Astrocyte (in vitro differentiated cells and primary cell): ENCODE data around the gene PUS7.

ENCODE experiments used
- EZH2 ChIP-seq: IDR thresholded peaks from 2 replicates; pipeline ENCODE4 v1.6.1; 2012; ENCODE audit warnings: mild to moderate bottlenecking, low read length, inconsistent platforms; ENCODE audit not compliant: insufficient read depth
- TF ChIP-seq, protein P1 (sequence below): IDR thresholded peaks from 2 replicates; pipeline ENCODE4 v1.5.1; 2011; ENCODE audit warnings: low read depth, mild to moderate bottlenecking, inconsistent platforms, low read length, moderate library complexity; ENCODE audit not compliant: insufficient read depth

DNA sequence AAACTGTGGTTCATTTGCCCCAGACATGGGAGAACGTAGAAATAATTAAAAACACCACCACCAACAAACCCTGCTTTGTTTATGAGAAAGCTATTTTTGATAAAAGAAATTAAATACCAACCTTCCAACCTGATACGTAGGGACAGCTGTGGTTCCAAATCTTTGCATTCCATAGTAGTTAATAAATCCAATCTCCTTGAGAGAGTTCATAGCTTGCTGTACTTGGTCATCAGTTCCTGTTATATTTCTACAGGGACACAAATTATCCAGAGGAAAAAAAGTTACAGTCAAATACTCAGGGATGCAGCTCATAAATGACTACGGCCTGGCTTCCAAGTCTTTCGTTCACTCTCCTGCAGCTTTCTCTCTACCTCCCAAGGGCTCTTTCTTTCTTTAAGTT is 41.1 kb downstream of the PUS7 start:
- TF ChIP-seq, protein P1, sequence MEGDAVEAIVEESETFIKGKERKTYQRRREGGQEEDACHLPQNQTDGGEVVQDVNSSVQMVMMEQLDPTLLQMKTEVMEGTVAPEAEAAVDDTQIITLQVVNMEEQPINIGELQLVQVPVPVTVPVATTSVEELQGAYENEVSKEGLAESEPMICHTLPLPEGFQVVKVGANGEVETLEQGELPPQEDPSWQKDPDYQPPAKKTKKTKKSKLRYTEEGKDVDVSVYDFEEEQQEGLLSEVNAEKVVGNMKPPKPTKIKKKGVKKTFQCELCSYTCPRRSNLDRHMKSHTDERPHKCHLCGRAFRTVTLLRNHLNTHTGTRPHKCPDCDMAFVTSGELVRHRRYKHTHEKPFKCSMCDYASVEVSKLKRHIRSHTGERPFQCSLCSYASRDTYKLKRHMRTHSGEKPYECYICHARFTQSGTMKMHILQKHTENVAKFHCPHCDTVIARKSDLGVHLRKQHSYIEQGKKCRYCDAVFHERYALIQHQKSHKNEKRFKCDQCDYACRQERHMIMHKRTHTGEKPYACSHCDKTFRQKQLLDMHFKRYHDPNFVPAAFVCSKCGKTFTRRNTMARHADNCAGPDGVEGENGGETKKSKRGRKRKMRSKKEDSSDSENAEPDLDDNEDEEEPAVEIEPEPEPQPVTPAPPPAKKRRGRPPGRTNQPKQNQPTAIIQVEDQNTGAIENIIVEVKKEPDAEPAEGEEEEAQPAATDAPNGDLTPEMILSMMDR: no peak
- no peak for TF ChIP-seq EZH2
